ENCODE data around the gene TTC29.
"Not testable (repeated sequence)": the region's sequence is repeated elsewhere in the genome, so short reads cannot be mapped to it uniquely, and the experiment has no call there.

- TF ChIP-seq CTCF, EZH2phosphoT487 (IDR thresholded peaks at IDR 0.05): not testable (repeated sequence)
Observed at GRCh38 chr4:146663968-146664311, 281.7 kb downstream of the TTC29 start.

Measured in neural progenitor cell (in vitro differentiated cells).